ENCODE data around the gene CSNK1A1L. TPM values are rescaled to one million over a fixed set of nuclear protein-coding genes. Genes with fewer than 3 reads are reported as not detected.

CSNK1A1L gene
- total and polyA plus RNA-seq, 11 donors: not detected

GRCh38 chr13:37076818-37077217, 28.6 kb downstream of the CSNK1A1L start:
- intact Hi-C loops (cut with DNase I): loop anchor here in 6 of 10 donors (10.0 kb wide), 1 partner anchor 528 kb away; no protein-coding TSS in a partner anchor
- ATAC-seq: no peak
- 93 to 99% (median 97%) methylated on average over 2 of the region's 2 CpGs for WGBS, 4 donors

GRCh38 chr13:37075164-37075563, 30.3 kb downstream of the CSNK1A1L start:
- DNase-seq (no peak), ATAC-seq (no peak)
- WGBS, 4 donors: 64 to 95% (median 87%) methylated on average over 2 of the region's 2 CpGs
- Histone ChIP-seq H3K9me3 (no peaks in the 10 kb centered on the region), H3K4me1 (no peaks in the 10 kb centered on the region), H3K4me3 (no peak overlapping the region), H3K27ac (no peak overlapping the region), H3K36me3 (no peaks in the 10 kb centered on the region), H3K27me3 (no peaks in the 10 kb centered on the region)
- intact Hi-C loops (cut with DNase I): loop anchor here in 6 of 10 donors (10.0 kb wide), 1 partner anchor 530 kb away; no protein-coding TSS in a partner anchor
- no peak for TF ChIP-seq POLR2A (IDR thresholded peaks at IDR 0.05)
- TF ChIP-seq CTCF (IDR thresholded peaks at IDR 0.05): no peak

More at GRCh38 chr13:37076818-37077217, 28.6 kb downstream of the CSNK1A1L start:
- Histone ChIP-seq H3K9me3 (no peaks in the 10 kb centered on the region), H3K36me3 (no peaks in the 10 kb centered on the region), H3K4me1 (no peaks in the 10 kb centered on the region), H3K27me3 (no peaks in the 10 kb centered on the region), H3K4me3 (no peak overlapping the region), H3K27ac (no peak overlapping the region)
- TF ChIP-seq CTCF (IDR thresholded peaks at IDR 0.05) (no peak), POLR2A (IDR thresholded peaks at IDR 0.05) (no peak)
- no peak for DNase-seq

GRCh38 chr13:37074703-37075102, 30.8 kb downstream of the CSNK1A1L start:
- Histone ChIP-seq H3K27ac (no peak overlapping the region), H3K36me3 (no peaks in the 10 kb centered on the region), H3K4me3 (no peak overlapping the region), H3K4me1 (no peaks in the 10 kb centered on the region), H3K27me3 (no peaks in the 10 kb centered on the region), H3K9me3 (no peaks in the 10 kb centered on the region)
- TF ChIP-seq POLR2A (IDR thresholded peaks at IDR 0.05) (no peak), CTCF (IDR thresholded peaks at IDR 0.05) (peak in 11 of 12 donors; percentile 28 to 60 (median 47))
- WGBS, 4 donors: 0 to 3% (median 1%) methylated on average over 1 of the region's 1 CpG
- intact Hi-C loops (cut with DNase I): loop anchor here in 7 of 10 donors (1.0 to 10.0 kb wide), 2 partner anchors 528 to 530 kb away; no protein-coding TSS in a partner anchor
- ATAC-seq (peak in 2 of 4 donors; percentile 39 to 55), DNase-seq (no peak)

GRCh38 chr13:37072024-37072423, 33.4 kb downstream of the CSNK1A1L start:
- Histone ChIP-seq H3K9me3 (no peaks in the 10 kb centered on the region), H3K27ac (no peak overlapping the region), H3K27me3 (no peaks in the 10 kb centered on the region), H3K36me3 (no peaks in the 10 kb centered on the region), H3K4me3 (no peak overlapping the region), H3K4me1 (no peaks in the 10 kb centered on the region)
- intact Hi-C loops (cut with DNase I): loop anchor here in 6 of 10 donors (10.0 kb wide), 1 partner anchor 533 kb away; no protein-coding TSS in a partner anchor
- 67 to 78% (median 71%) methylated on average over 4 of the region's 4 CpGs for WGBS, 4 donors
- no peak for ATAC-seq
- TF ChIP-seq CTCF (IDR thresholded peaks at IDR 0.05): no peak
- no peak for TF ChIP-seq POLR2A (IDR thresholded peaks at IDR 0.05)
- no peak for DNase-seq

Measured in heart left ventricle (tissue), 16 donors.